Measurements from ENCODE around the gene DDX39A. TPM values are rescaled to one million over a fixed set of nuclear protein-coding genes. Genes with fewer than 3 reads are reported as not detected.
"Not testable (repeated sequence)": the region's sequence is repeated elsewhere in the genome, so short reads cannot be mapped to it uniquely, and the experiment has no call there.

DDX39A gene
- 207 and 210 TPM in 2 replicates for total RNA-seq (2014; rRNA removed; shearing (Covaris generic))

DNA sequence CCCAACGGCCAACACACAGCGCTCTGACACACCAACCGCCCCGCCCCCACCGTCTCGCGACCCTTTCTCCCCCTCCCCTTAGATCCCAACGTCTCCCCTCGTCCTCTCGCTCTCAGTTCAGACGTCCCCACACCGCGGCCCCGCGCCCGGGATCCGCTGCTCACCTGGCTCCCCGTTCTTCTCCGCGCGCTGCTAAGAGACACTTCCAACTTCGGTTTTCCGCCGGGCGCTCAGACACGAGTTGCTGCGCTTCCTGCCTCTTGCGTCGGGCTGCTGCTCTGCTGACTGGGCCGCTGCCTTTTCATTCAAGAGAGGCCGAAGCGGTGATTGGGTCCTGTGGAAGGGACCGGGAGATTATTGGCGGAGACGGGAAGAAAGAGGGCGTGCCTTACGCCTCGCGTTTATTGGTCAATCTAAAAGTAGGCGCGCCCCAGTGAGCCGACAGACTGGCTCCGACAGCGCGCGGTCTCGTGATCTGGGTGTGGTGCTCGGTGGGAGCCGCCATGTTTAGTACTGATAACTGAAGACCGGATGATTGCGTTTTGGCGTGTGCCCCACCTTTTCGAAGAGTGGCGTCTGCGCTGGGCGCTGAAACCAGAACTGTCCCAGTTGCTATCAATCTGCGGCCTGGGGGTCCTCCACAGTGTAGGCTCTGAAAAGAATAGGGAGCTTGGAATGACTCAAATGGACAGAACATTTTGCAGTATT lies at the start of gene DDX39A:
Gene DDX39A (minus strand): TSS at position 236 of the 708 bp plus-strand sequence. CDS start 6,121 bp downstream, outside the sequence.
- peak; percentile 99 for DNase-seq (ENCODE audit: low read depth)

DNA sequence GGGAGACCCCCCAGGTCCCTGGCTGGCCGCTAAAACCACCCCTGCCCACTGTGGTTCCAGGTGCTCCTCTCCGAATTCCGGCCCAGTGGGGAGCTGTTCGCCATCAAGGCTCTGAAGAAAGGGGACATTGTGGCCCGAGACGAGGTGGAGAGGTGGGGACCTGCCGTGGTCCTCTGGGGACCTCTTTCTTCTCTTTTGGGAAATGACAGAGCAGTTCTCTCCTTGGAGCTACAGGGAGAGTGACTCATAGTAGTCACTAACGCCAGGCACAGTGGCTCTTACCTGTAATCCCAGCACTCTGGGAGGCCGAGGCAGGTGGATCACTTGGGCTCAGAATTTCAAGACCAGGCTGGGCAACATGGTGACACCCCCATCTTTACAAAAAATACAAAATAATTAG lies 48.7 kb upstream of the DDX39A start:
- DNase-seq (ENCODE audit: low read depth) = no peak

DNA sequence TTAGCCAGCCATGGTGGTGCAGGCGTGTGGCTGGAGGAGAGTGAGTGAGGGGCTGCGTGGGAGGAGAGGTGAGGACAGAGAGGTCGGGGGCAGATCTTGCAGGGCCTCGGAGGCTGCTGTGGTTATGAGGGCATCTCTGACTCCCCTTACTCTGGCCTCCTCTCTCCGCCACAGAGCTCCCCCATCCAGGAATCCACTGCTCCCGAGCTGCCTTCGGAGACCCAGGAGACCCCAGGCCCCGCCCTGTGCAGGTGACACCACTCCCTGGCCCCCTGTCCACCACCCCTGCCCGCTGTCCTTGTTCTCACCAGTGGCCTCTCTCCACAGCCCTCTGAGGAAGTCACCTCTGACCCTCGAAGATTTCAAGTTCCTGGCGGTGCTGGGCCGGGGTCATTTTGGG lies 48.2 kb upstream of the DDX39A start:
- no peak for DNase-seq (ENCODE audit: low read depth)

- no peak for DNase-seq (ENCODE audit: low read depth)
Measured at GRCh38 chr19:14463747-14464146, 44.6 kb upstream of the DDX39A start.

DNA sequence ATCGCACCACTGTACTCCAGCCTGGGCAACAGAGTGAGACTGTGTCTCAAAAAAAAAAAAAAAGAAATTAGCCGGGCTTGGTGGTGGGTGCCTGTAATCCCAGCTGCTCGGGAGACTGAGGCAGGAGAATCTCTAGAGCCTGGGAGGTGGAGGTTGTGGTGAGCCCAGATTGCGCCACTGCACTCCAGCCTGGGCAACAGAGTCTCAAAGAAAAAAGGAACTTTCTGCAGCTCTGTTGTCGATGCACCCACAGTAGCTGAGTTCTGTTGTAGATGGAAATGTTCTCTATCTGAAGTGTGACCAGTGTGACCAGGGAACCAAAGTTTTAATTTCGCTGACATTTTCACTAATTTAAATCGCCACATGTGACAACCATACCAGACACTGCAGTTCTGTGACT lies 43.3 kb upstream of the DDX39A start:
- DNase-seq (ENCODE audit: low read depth) = not testable (repeated sequence)

DNA sequence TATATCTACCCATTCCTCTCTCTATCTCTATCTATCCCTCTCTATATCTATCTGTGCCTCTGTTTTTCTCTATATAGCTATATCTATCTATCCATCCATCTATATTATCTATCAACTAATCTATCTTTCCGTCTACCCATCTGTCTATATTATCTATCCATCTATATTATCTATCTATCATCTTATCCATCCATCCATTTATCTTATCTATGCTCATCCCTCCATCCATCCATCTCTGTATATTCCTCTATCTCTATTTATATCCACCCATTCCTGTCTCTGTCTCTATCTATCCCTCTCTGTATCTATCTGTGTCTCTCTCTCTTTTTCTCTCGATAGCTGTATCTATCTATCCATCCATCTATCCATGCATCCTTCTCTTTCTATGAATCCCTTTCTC lies 41.8 kb upstream of the DDX39A start:
- DNase-seq (ENCODE audit: low read depth) = no peak

DNA sequence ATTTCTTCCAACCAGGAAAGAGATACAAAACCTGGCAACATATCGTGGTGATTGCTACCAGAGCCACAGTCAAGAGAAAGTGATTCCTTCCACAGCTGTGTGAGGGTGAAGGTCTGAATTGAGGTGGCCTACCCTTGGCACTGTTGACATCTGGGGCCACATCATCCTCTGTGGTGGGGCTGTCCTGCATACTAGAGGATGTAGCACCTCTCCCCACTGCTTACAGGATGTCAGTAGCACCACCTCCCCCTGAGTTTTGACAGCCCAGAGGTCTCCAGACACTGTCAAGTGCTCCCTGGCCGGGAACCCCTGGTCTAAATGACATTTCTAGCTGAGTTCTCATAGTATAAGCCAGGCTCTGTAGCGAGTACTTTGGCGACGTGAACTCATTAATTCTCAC lies 40.6 kb upstream of the DDX39A start:
- DNase-seq (ENCODE audit: low read depth) = no peak

GRCh38 chr19:14452303-14452702 lies 33.2 kb upstream of the DDX39A start:
- DNase-seq (ENCODE audit: low read depth) = not testable (repeated sequence)

DNA sequence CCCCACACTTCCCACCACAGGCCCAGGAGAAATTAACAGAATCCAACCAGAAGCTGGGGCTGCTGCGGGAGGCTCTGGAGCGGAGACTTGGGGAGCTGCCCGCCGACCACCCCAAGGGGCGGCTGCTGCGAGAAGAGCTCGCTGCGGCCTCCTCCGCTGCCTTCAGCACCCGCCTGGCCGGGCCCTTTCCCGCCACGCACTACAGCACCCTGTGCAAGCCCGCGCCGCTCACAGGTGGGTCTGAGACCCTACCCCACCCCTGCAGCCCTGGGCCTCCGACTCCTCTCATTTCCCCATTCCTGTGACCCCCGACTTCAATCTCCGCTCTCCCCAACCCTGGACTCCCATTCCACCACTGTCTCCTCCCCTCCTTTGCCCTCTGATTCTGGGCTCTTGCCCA lies 31.7 kb upstream of the DDX39A start:
- no peak for DNase-seq (ENCODE audit: low read depth)

GRCh38 chr19:14450168-14450874 lies 31.2 kb upstream of the DDX39A start:
- peak; percentile 68 for DNase-seq (ENCODE audit: low read depth)

DNA sequence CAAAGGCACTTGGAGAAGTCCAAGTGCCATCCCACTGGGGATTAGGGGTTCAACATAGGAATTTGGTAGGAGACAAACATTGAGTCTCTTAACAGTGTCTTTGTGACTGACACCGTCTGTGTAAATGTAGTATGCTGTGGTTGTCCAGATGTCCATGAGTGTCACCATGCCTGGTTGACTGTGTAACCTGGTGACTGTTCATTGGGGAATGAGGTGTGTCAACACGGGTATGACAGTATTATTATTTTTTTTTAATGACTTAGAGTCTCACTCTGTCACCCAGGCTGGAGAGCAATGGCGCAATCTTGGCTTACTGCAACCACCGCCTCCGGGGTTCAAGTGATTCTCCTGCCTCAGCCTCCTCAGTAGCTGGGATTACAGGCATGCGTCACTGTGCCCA lies 30.2 kb upstream of the DDX39A start:
- DNase-seq (ENCODE audit: low read depth) = no peak

DNA sequence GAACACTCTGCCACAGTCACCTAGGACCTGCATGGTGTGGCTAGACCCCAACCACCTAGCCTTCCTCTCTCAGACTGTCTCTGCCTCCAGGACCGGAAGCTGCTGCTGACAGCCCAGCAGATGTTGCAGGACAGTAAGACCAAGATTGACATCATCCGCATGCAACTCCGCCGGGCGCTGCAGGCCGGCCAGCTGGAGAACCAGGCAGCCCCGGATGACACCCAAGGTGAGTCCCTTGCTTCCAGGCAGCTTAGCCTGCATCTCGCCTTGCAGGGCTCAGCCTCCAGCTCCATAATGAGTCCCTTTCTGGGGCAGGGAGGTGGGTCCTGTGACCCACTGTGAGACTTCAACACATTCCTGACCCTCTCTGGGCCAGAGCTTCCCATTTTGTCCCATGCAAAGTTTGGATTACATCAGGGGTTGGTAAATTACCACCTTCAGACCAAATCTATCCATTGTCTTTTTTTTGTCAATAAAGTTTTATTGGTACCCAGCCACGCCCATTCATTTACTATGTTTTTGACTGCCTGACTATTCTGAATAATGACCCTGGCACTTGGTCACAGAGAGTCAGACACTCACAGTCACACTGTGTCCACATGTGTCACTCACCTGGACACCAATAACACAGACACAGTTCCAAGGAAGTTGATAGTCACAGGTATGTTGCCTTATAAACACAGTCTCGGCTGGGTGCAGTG lies 27.3 kb upstream of the DDX39A start:
- no peak for DNase-seq (ENCODE audit: low read depth)

DNA sequence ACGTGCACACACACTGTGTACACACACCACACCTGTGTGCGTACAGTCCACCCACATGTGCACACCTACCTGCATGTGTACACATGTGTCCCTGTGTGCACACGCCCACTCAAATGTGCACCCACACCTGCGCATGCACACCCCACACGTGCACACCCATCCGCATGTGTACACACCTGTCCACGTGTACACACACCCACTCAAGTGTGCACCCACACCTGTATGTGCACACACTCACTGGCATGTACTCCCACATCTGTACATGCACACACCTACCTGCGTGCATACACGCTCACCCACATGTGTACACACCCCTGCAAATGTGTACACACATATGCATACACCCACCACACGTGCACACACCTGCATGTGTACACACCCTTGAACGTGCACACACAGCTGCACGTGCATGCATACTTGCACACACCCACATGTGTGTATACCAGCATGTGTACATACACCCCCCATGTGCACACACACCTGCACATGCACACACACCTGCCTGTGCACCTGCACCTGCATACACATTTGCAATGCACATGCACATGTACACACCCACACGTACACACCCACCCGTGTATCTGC lies 24.6 kb upstream of the DDX39A start:
- no peak for DNase-seq (ENCODE audit: low read depth)

- DNase-seq (ENCODE audit: low read depth) = no peak
Measured at GRCh38 chr19:14442891-14443631, 23.9 kb upstream of the DDX39A start.

DNA sequence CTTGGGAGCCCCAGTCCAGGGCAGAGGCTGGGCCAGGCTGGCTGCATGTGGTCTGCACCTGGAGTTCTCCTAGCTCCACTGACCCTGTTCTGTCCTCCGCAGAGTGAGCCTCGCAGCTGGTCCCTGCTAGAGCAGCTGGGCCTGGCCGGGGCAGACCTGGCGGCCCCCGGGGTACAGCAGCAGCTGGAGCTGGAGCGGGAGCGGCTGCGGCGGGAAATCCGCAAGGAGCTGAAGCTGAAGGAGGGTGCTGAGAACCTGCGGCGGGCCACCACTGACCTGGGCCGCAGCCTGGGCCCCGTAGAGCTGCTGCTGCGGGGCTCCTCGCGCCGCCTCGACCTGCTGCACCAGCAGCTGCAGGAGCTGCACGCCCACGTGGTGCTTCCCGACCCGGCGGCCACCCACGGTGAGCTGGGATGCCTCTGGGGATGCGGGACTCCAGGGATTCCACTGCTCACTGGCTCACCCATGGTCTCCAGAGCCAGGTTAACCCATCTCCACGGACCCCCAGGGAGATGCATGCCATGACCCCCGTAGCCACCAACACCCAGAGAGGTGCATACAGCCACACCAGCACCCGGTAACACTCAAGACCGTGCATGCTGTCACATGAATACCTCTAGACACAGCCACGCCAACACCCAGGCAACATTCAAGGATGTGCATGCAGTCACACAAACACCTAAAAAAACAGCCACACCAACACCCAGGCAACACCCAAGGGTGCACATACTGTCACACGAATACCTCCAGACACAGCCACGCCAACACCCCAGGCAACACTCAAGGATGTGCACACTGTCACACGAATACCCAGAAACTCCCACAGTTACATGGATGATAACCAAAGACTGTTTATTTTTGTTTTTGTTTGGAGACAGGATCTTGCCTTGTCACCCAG lies 22.1 kb upstream of the DDX39A start:
- no peak for DNase-seq (ENCODE audit: low read depth)

DNA sequence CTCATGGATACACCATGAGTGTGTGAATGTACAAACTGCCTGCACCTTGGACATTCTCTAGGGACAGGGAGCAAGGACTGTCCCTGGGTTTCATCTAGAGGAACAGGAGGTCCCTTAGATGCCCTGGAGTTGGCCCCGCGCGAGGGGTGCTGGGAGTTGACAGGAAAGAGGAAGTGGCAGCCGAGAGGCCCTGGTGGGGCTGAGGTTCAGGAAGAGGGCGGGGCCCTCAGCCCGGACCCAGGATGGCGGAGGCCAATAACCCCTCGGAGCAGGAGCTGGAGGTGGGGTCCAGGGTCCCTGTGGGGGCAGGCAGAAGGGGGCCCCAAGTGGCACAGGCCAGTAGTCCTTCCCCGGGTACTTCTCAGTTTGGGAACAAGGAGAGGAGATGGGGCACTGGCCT lies 20.9 kb upstream of the DDX39A start:
- DNase-seq (ENCODE audit: low read depth) = no peak

- no peak for DNase-seq (ENCODE audit: low read depth)
Measured at GRCh38 chr19:14439014-14439413, 19.9 kb upstream of the DDX39A start.

GRCh38 chr19:14437578-14438140 lies 18.5 kb upstream of the DDX39A start:
- peak; percentile 33 for DNase-seq (ENCODE audit: low read depth)

DNA sequence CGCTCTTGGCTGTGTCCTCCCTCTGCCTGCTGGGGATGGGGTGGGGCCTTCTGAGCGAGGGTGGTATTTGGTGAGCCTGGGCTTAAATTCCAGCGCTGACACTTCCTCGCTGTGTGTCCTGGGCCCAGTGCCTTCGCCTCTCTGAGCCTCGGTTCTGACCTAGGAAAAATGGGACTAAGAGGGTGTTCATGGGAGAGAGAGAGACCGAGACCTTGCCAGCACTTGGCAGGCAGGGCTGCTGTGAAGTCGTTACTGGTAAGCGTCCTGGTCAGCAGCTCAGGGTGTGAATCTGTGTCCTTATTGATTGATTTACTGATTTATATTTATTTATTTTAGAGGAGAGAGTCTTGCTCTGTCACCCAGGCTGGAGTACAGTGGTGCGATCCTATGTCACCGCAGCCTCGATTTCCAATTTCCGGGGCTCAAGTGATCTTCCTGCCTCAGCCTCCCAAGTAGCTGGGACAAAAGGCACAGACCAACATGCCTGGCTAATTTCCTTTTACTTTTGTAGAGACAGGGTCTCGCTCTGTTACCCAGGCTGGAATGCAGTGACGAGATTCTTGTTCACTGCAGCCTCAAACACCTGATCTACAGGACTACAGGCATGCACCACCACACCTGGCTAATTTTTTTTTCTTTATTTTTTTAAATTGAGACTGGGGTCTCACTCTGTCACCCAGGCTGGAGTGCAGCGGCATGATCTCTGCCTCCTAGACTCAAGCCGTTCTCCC lies 16.3 kb upstream of the DDX39A start:
- DNase-seq (ENCODE audit: low read depth) = no peak
